ENCODE results near the gene ICOS. TPM values are rescaled to one million over a fixed set of nuclear protein-coding genes. Genes with fewer than 3 reads are reported as not detected.
"Not testable (repeated sequence)": the region's sequence is repeated elsewhere in the genome, so short reads cannot be mapped to it uniquely, and the experiment has no call there.

The ICOS gene
- total RNA-seq, 4 donors from 2014 or later = 0.41 to 1.3 (median 0.60) TPM; not detected in 1

- WGBS, 2 donors (ENCODE audit: low coverage in 1 of 2) = 72 to 80% methylated on average over 4 of the region's 4 CpGs
- intact Hi-C loops (cut with DNase I; ENCODE audit: low total_unique reads) (no loop called here), in situ Hi-C loops (cut with MboI; ENCODE audit: low pct_ligation_motif_present in 1 of 4, low pct_unique_long_range_greater_than_20kb in 1 of 4, low sequenced_read_pairs in 3 of 4) (no loop called here)
- H3K4me1 ChIP-seq = no peaks in the 10 kb centered on the region
- no peak overlapping the region for H3K4me3 ChIP-seq
- no peaks in the 10 kb centered on the region for H3K27me3 ChIP-seq
- no peaks in the 10 kb centered on the region for H3K36me3 ChIP-seq
- TF ChIP-seq CTCF (IDR thresholded peaks at IDR 0.05) (no peak), POLR2A (IDR thresholded peaks at IDR 0.05) (no peak), POLR2AphosphoS5 (IDR thresholded peaks at IDR 0.05) (no peak), EP300 (IDR thresholded peaks at IDR 0.05; ENCODE audit: low read depth) (no peak)
- no peak for DNase-seq
- no peaks in the 10 kb centered on the region for H3K9me3 ChIP-seq
- H3K27ac ChIP-seq = no peak overlapping the region
Observed at GRCh38 chr2:203940039-203940438, 3.5 kb downstream of the ICOS start.

DNA sequence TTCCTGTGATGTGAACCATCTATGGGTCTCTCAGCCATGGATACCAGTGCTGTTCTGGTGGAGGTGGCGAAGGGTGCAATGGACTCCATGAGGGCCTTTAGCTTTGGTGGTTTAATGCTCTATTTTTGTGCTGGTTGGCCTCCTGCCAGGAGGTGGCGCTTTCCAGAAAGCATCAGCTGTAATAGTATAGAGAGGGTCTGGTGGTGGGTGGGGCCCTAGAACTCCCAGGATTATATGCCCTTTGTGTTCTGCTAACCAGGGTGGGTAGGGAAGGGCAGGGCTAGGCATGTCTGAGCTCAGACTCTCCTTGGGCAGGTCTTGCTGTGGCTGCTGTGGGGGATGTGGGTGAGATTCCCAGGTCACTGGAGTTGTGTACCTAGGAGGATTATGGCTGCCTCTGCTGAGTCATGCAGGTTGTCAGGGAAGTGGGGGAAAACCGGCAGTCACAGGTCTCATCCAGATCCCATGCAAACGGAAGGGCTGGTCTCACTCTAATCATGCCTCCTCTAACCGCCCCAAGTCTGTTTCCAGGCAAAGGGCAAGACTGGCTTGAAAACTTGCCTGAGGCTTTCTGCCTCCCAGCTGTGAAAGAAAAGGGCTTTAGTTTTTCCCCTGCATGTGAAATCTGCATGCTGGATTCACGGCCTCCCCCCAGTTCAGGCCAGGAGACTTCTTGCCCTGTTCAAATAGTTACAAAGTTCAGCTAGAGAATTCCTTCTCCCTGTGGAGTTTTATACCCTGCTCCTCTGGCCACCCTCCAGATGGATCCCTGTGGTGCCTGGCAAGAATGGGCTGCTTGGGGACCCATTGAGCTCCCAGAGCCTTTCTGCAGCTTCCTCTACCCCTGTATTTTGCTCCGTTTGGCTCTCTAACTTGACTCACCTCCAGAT, 7.2 kb downstream of the ICOS start:
- H3K4me1 ChIP-seq; DNase-seq; H3K4me3 ChIP-seq; H3K27me3 ChIP-seq; H3K27ac ChIP-seq; in situ Hi-C loops (cut with MboI; ENCODE audit: low pct_ligation_motif_present in 1 of 4, low pct_unique_long_range_greater_than_20kb in 1 of 4, low sequenced_read_pairs in 3 of 4); H3K36me3 ChIP-seq; H3K9me3 ChIP-seq; intact Hi-C loops (cut with DNase I; ENCODE audit: low total_unique reads): not testable (repeated sequence)
- WGBS, 2 donors (ENCODE audit: low coverage in 1 of 2) = 80 to 95% methylated on average over 1 to 7 of the region's 7 CpGs

DNA sequence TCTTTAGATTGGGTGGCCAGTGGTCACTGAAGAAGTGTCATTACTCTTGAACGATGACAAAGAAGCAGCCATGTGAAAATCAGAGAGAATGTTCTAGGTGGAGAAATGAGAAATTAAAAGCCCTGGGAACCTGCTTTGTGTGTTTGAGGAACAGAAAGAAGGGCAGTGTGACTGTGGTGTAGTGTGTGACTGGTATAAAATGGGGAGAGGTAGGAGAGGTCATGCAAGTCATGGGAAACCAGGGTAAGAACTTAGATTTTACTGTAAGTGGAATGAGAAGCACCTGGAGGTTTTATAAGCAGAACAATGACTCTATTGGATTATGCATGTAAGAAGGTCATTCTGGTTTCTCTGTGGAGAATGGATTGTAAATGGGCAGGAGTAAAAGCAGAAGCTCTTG, 12.2 kb downstream of the ICOS start:
- Histone ChIP-seq H3K4me3 (no peak overlapping the region), H3K27me3 (no peaks in the 10 kb centered on the region), H3K36me3 (no peaks in the 10 kb centered on the region), H3K9me3 (no peaks in the 10 kb centered on the region), H3K27ac (no peak overlapping the region), H3K4me1 (no peaks in the 10 kb centered on the region)
- 72 to 86% methylated on average over 1 of the region's 1 CpG for WGBS, 2 donors (ENCODE audit: low coverage in 1 of 2)
- no peak for DNase-seq
- TF ChIP-seq EP300 (IDR thresholded peaks at IDR 0.05; ENCODE audit: low read depth) = no peak
- no peak for TF ChIP-seq CTCF (IDR thresholded peaks at IDR 0.05)
- no peak for TF ChIP-seq POLR2AphosphoS5 (IDR thresholded peaks at IDR 0.05)
- no peak for TF ChIP-seq POLR2A (IDR thresholded peaks at IDR 0.05)
- in situ Hi-C loops (cut with MboI; ENCODE audit: low pct_ligation_motif_present in 1 of 4, low pct_unique_long_range_greater_than_20kb in 1 of 4, low sequenced_read_pairs in 3 of 4) (no loop called here), intact Hi-C loops (cut with DNase I; ENCODE audit: low total_unique reads) (no loop called here)

GRCh38 chr2:203949228-203949627, 12.7 kb downstream of the ICOS start:
- Histone ChIP-seq H3K4me3 (no peak overlapping the region), H3K27ac (no peak overlapping the region), H3K36me3 (no peaks in the 10 kb centered on the region), H3K9me3 (no peaks in the 10 kb centered on the region), H3K27me3 (no peaks in the 10 kb centered on the region), H3K4me1 (no peaks in the 10 kb centered on the region)
- 63 to 71% methylated on average over 1 to 2 of the region's 2 CpGs for WGBS, 2 donors (ENCODE audit: low coverage in 1 of 2)
- TF ChIP-seq EP300 (IDR thresholded peaks at IDR 0.05; ENCODE audit: low read depth) (no peak), POLR2AphosphoS5 (IDR thresholded peaks at IDR 0.05) (no peak), POLR2A (IDR thresholded peaks at IDR 0.05) (no peak), CTCF (IDR thresholded peaks at IDR 0.05) (no peak)
- in situ Hi-C loops (cut with MboI; ENCODE audit: low pct_ligation_motif_present in 1 of 4, low pct_unique_long_range_greater_than_20kb in 1 of 4, low sequenced_read_pairs in 3 of 4) = no loop called here
- DNase-seq = no peak
- intact Hi-C loops (cut with DNase I; ENCODE audit: low total_unique reads) = no loop called here
